HPDE6-E6E7 (cell line): ENCODE results near the gene TMEM263.
A peak's percentile ranks its signal among the peaks of the same experiment; 100 is the strongest.
"Not testable (repeated sequence)": the region's sequence is repeated elsewhere in the genome, so short reads cannot be mapped to it uniquely, and the experiment has no call there.

Experiments used
- DNase-seq: peaks from one replicate; pipeline ENCODE4 v3.0.0; 2011; ENCODE audit warnings: missing footprints; ENCODE audit errors: extremely low spot score

TMEM263 gene

DNA sequence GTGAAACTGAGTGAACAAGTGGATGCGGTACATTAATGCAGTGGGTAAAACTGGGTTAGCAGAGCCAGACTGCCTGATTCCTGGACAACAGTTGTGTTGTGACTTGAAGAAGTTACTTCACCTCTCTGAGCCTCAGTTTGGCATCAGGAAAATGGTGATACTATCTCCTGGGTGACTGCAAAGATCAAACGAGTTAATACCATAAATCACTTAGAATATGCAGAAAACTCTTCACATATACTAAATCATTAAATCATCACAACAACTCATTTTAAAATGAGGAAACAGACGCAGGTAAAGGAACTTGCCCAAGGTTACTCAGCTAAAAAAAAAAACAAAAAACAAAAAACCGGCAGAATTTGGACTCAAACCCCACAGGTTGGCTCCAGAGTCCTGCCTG is 30.4 kb downstream of the TMEM263 start:
- no peak for DNase-seq

GRCh38 chr12:106986625-106987389 is 31.1 kb downstream of the TMEM263 start, which contains the start of gene MTERF2:
TSS of gene MTERF2 (minus strand) at chr12:106987146. CDS start at chr12:106978714, 8,432 bp downstream.
- peak; percentile 96 for DNase-seq

- no peak for DNase-seq
These were observed 32.1 kb downstream of the TMEM263 start for GRCh38 chr12:106987846-106988245.

- no peak for DNase-seq
These were observed 39.0 kb downstream of the TMEM263 start for GRCh38 chr12:106994579-106995220.

- DNase-seq, result not testable (repeated sequence)
These were observed 40.4 kb downstream of the TMEM263 start for GRCh38 chr12:106996102-106996501.

- no peak for DNase-seq
These were observed 42.2 kb downstream of the TMEM263 start for GRCh38 chr12:106997916-106998315.

DNA sequence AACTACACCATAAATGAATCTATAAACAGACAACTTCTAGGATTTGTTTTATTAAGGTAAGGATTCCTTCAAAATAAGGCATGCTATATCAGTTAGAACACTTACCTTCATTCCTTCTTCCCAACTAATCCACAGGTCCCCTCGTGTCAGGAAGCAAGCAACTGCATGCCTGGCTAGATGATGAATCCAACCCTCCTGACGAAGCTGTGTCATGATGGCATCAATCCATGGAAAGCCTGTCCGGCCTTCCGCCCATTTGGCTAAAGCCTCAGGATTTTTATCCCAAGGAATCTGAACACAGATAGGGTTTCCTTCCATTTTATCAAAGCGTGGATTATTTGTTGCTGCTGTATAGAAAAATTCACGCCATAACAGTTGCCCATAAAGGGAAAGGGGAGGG is 43.7 kb downstream of the TMEM263 start:
- DNase-seq, result peak; percentile 60

DNA sequence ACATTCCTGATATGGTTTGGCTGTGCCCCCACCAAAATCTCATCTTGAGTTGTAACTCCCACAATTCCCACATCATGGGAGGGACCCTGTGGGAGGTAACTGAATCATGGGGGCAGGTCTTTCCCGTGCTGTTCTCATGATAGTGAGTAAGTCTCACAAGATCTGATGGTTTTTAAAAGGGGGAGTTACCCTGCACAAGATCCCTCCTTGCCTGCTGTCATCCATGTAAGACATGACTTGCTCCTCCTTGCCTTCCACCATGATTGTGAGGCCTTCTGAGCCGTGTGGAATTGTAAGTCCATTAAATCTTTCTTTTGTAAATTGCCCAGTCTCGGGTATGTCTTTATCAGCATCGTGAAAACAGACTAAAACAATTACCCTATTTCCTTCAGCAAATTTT is 47.0 kb downstream of the TMEM263 start:
- DNase-seq, result not testable (repeated sequence)

DNA sequence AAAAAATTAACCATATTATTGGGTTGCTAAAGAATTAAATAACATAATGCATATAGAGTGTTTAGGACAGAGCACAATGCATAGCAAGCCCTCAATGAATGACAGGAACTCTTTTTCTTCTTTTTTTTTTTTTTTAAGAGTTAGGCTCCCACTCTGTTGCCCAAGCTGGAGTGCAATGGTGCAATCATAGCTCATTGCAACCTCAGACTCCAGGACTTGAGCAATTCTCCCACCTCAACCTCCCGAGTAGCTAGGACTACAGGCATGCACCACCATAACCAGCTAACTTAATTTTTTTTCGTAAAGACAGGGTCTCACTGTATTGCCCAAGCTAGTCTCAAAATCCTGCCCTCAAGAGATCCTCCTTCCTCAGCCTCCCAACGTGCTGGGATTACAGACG is 51.7 kb downstream of the TMEM263 start:
- no peak for DNase-seq

DNA sequence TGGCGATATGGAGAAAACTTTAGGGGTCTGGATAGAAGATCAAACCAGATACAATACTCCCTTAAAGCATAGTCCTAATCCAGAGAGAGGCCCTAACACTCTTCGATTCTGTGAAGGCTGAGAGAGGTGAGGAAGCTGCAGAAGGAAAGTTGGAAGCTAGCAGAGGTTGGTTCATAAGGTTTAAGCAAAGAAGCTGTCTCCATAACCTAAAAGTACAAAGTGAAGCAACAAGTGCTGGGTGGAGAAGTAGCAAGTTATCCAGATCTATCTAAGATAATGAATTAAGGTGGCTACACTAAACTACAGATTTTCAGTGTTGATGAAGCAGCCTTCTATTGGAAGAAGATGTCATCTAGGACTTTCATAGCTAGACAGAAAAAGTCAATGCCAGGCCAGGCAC is 55.8 kb downstream of the TMEM263 start:
- DNase-seq, result no peak

GRCh38 chr12:107012736-107013425 is 57.2 kb downstream of the TMEM263 start:
- no peak for DNase-seq

GRCh38 chr12:107014055-107014454 is 58.3 kb downstream of the TMEM263 start:
- peak; percentile 88 for DNase-seq

GRCh38 chr12:107017042-107017441 is 61.3 kb downstream of the TMEM263 start:
- DNase-seq, result no peak

DNA sequence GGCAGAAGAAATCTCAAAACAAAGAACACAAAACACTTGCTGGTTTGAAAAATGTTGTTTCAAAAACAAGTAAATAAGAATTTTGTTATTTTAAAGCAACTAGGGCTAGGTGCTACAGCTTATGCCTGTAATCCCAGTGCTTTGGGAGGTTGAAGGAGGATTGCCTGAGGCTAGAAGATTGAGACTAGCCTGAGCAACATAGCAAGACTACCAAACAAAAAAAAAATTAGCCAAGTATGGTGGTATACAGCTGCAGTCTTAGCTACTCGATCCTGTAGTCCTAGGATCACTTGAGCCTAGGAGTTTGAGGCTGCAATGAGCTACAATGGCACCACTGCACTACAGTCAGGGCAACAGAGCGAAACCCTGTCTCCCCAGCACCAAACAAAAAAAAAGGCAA is 63.8 kb downstream of the TMEM263 start:
- DNase-seq, result no peak
